ENCODE data around the gene SYNPR.
"Not testable (repeated sequence)": the region's sequence is repeated elsewhere in the genome, so short reads cannot be mapped to it uniquely, and the experiment has no call there.

The SYNPR gene

DNA sequence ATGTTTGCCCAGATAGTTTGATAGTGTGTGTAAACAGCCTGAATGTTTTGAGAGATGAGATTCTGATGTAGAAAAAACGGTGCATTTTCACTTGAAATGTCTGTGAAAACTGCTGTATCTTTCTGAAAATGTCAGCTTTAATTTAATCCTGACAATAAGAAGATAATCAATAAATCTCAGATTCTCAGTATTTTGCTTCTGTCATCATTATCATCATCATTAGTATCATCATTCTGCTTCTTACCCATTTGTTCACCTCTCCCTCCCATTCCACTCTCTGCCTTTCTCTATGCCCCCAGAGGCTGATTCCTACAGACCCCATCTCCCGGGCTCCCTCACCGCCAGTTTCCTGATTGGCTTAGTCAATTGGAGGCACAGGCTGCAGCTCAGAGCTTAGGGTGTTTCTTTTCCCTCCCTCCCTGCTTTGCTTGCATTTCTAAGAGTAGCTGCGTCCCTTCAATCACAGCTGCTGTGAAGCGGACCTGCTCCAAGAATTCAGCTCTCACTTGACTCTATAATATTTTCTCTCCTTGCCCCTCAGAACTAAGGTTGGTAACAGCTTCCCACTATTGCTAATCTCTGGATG, 366.2 kb downstream of the SYNPR start:
- Histone ChIP-seq H3K27ac (ENCODE audit: low read length) (no peak overlapping the region), H3K27me3 (ENCODE audit: insufficient read depth, low read length, poor library complexity) (no peaks in the 10 kb centered on the region), H3K9ac (ENCODE audit: low read depth, low read length) (no peak overlapping the region), H3K79me2 (ENCODE audit: insufficient read depth, low read length) (no peaks in the 10 kb centered on the region), H2AFZ (ENCODE audit: low read depth, low read length) (no peak overlapping the region), H3K4me3 (ENCODE audit: low read depth in 1 of 2, low read length in 2 of 2) (no peak overlapping the region), H3K9me3 (ENCODE audit: insufficient read depth, low read length, severe bottlenecking) (no peaks in the 10 kb centered on the region), H3K4me2 (ENCODE audit: insufficient read depth, low read length) (no peak overlapping the region), H3K4me1 (ENCODE audit: insufficient read depth, low read length) (no peaks in the 10 kb centered on the region), H4K20me1 (ENCODE audit: insufficient read depth, low read length) (no peaks in the 10 kb centered on the region), H3K36me3 (ENCODE audit: insufficient read depth, low read length) (no peaks in the 10 kb centered on the region)
- DNase-seq (no peak), ATAC-seq (ENCODE audit: insufficient read depth, low read depth) (no peak)
- TF ChIP-seq, protein P1, sequence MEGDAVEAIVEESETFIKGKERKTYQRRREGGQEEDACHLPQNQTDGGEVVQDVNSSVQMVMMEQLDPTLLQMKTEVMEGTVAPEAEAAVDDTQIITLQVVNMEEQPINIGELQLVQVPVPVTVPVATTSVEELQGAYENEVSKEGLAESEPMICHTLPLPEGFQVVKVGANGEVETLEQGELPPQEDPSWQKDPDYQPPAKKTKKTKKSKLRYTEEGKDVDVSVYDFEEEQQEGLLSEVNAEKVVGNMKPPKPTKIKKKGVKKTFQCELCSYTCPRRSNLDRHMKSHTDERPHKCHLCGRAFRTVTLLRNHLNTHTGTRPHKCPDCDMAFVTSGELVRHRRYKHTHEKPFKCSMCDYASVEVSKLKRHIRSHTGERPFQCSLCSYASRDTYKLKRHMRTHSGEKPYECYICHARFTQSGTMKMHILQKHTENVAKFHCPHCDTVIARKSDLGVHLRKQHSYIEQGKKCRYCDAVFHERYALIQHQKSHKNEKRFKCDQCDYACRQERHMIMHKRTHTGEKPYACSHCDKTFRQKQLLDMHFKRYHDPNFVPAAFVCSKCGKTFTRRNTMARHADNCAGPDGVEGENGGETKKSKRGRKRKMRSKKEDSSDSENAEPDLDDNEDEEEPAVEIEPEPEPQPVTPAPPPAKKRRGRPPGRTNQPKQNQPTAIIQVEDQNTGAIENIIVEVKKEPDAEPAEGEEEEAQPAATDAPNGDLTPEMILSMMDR (IDR thresholded peaks at IDR 0.05; ENCODE audit: borderline replicate concordance, extremely low read depth, low read length, poor library complexity, severe bottlenecking), result no peak

DNA sequence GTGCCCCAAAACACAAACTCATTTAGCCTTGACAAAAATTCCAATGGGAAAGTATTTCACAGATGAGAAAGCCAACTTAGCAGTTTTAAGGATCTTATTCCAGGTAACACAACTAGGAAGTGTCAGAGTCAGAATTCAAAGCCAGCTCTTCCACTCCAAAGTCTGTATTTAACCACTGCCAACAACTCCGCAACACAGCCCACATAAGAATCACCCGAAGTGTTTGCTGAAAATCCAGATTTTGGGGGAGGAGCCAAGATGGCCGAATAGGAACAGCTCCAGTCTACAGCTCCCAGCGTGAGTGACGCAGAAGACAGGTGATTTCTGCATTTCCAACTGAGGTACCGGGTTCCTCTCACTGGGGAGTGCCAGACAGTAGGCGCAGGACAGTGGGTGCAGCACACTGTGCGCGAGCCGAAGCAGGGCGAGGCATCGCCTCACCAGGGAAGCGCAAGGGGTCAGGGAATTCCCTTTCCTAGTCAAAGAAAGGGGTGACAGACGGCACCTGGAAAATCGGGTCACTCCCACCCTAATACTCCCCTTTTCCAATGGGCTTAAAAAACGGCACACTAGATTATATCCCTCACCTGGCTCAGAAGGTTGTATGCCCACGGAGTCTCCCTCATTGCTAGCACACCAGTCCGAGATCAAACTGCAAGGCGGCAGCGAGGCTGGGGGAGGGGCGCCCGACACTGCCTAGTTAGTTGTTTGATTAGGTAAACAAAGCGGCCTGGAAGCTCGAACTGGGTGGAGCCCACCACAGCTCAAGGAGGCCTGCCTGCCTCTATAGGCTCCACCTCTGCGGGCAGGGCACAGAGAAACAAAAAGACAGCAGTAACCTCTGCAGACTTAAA, 367.0 kb downstream of the SYNPR start:
- H3K4me3 ChIP-seq (ENCODE audit: low read depth in 1 of 2, low read length in 2 of 2); H3K79me2 ChIP-seq (ENCODE audit: insufficient read depth, low read length); H3K27ac ChIP-seq (ENCODE audit: low read length); H3K4me2 ChIP-seq (ENCODE audit: insufficient read depth, low read length); H3K36me3 ChIP-seq (ENCODE audit: insufficient read depth, low read length); H3K27me3 ChIP-seq (ENCODE audit: insufficient read depth, low read length, poor library complexity); ATAC-seq (ENCODE audit: insufficient read depth, low read depth); H3K4me1 ChIP-seq (ENCODE audit: insufficient read depth, low read length); H3K9ac ChIP-seq (ENCODE audit: low read depth, low read length); H2AFZ ChIP-seq (ENCODE audit: low read depth, low read length); H4K20me1 ChIP-seq (ENCODE audit: insufficient read depth, low read length); DNase-seq; H3K9me3 ChIP-seq (ENCODE audit: insufficient read depth, low read length, severe bottlenecking): not testable (repeated sequence)

DNA sequence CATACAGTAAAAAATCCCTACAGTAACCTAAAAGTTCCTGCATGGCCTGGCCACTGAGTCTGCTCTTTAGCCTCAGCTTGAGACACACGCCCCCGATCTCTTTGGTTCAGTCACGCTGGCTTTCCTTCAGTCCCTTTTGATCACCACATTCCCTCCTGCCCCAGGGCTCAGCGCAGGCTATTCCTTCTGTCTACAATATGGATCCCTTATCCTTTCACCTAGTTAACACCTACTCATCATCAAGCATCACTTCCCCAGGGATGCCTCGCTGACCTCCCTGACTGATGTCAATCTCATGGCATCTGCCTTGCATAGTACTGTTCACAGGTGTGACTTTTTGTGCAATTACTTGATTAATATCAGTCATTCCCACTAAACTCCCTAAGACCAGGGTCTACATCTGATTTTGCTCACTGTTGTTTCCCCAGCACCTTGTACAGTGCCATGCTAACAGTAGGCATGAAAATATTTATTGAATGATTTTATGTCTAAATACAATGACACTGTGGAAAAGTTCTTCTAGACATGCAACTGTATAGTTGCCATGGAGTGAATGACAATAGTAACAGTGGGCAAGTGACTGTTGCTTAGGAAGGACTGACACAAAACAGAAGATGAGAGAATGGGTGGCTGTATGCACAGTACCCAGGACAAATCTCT, 374.1 kb downstream of the SYNPR start, which contains the start of gene SNTN:
TSS of gene SNTN (plus strand) at position 610 of the 660 bp plus-strand sequence. CDS start at position 623, 13 bp downstream.
- H3K9ac ChIP-seq (ENCODE audit: low read depth, low read length), result no peak within 1 kb of the TSS
- H4K20me1 ChIP-seq (ENCODE audit: insufficient read depth, low read length), result no peaks in the 10 kb centered on the region
- H2AFZ ChIP-seq (ENCODE audit: low read depth, low read length), result no peak within 1 kb of the TSS
- H3K79me2 ChIP-seq (ENCODE audit: insufficient read depth, low read length), result no peaks in the 10 kb centered on the region
- DNase-seq (no peak), ATAC-seq (ENCODE audit: insufficient read depth, low read depth) (no peak)
- no peaks in the 10 kb centered on the region for H3K9me3 ChIP-seq (ENCODE audit: insufficient read depth, low read length, severe bottlenecking)
- H3K27me3 ChIP-seq (ENCODE audit: insufficient read depth, low read length, poor library complexity), result no peaks in the 10 kb centered on the region
- H3K4me3 ChIP-seq (ENCODE audit: low read depth in 1 of 2, low read length in 2 of 2), result no peak within 1 kb of the TSS
- H3K4me2 ChIP-seq (ENCODE audit: insufficient read depth, low read length), result no peak within 1 kb of the TSS
- no peaks in the 10 kb centered on the region for H3K36me3 ChIP-seq (ENCODE audit: insufficient read depth, low read length)
- no peak within 1 kb of the TSS for H3K27ac ChIP-seq (ENCODE audit: low read length)
- TF ChIP-seq, protein P1 (IDR thresholded peaks at IDR 0.05; ENCODE audit: borderline replicate concordance, extremely low read depth, low read length, poor library complexity, severe bottlenecking), result no peak
- no peak for TF ChIP-seq EZH2 (IDR thresholded peaks at IDR 0.05; ENCODE audit: borderline replicate concordance, low read depth, low read length, severe bottlenecking)
- H3K4me1 ChIP-seq (ENCODE audit: insufficient read depth, low read length), result no peaks in the 10 kb centered on the region

DNA sequence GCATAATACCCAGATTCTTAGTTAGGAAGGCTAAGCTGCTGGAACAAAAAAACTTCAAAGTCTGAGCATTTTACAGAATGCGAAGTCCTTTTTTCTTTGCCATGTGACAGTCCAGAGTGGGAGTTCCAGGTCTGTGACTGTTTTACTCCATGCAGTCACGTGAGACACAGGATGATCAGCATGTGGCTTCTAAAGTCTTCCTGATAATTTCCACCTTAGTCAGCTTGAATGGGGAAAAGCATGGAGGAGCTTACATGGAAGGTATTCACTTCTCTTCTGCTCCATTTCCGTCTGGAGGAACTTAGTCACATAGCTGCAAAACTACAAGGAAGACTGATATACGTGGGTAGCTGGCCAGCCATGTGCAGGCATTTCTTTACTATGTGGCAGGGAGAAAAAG, 376.1 kb downstream of the SYNPR start:
- no peaks in the 10 kb centered on the region for H4K20me1 ChIP-seq (ENCODE audit: insufficient read depth, low read length)
- H3K9ac ChIP-seq (ENCODE audit: low read depth, low read length), result no peak overlapping the region
- H3K4me2 ChIP-seq (ENCODE audit: insufficient read depth, low read length), result no peak overlapping the region
- no peak overlapping the region for H3K4me3 ChIP-seq (ENCODE audit: low read depth in 1 of 2, low read length in 2 of 2)
- no peaks in the 10 kb centered on the region for H3K4me1 ChIP-seq (ENCODE audit: insufficient read depth, low read length)
- no peak overlapping the region for H2AFZ ChIP-seq (ENCODE audit: low read depth, low read length)
- no peaks in the 10 kb centered on the region for H3K79me2 ChIP-seq (ENCODE audit: insufficient read depth, low read length)
- ATAC-seq (ENCODE audit: insufficient read depth, low read depth), result no peak
- H3K9me3 ChIP-seq (ENCODE audit: insufficient read depth, low read length, severe bottlenecking), result no peaks in the 10 kb centered on the region
- no peaks in the 10 kb centered on the region for H3K27me3 ChIP-seq (ENCODE audit: insufficient read depth, low read length, poor library complexity)
- DNase-seq, result no peak
- no peak overlapping the region for H3K27ac ChIP-seq (ENCODE audit: low read length)
- TF ChIP-seq EZH2 (IDR thresholded peaks at IDR 0.05; ENCODE audit: borderline replicate concordance, low read depth, low read length, severe bottlenecking), result no peak
- TF ChIP-seq, protein P1 (IDR thresholded peaks at IDR 0.05; ENCODE audit: borderline replicate concordance, extremely low read depth, low read length, poor library complexity, severe bottlenecking), result no peak
- no peaks in the 10 kb centered on the region for H3K36me3 ChIP-seq (ENCODE audit: insufficient read depth, low read length)
